Measurements from ENCODE around the gene TAOK1.

- TF ChIP-seq ZNF776 (tag by site-specific recombination; IDR thresholded peaks at IDR 0.05; ENCODE audit: borderline replicate concordance): no peak
- TF ChIP-seq ZNF24 (tag by site-specific recombination; IDR thresholded peaks at IDR 0.05): no peak
- no peak for TF ChIP-seq ZNF391 (tag by site-specific recombination; IDR thresholded peaks at IDR 0.05; ENCODE audit: borderline replicate concordance, low read depth)
- TF ChIP-seq, protein P1, sequence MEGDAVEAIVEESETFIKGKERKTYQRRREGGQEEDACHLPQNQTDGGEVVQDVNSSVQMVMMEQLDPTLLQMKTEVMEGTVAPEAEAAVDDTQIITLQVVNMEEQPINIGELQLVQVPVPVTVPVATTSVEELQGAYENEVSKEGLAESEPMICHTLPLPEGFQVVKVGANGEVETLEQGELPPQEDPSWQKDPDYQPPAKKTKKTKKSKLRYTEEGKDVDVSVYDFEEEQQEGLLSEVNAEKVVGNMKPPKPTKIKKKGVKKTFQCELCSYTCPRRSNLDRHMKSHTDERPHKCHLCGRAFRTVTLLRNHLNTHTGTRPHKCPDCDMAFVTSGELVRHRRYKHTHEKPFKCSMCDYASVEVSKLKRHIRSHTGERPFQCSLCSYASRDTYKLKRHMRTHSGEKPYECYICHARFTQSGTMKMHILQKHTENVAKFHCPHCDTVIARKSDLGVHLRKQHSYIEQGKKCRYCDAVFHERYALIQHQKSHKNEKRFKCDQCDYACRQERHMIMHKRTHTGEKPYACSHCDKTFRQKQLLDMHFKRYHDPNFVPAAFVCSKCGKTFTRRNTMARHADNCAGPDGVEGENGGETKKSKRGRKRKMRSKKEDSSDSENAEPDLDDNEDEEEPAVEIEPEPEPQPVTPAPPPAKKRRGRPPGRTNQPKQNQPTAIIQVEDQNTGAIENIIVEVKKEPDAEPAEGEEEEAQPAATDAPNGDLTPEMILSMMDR (tag by site-specific recombination; IDR thresholded peaks at IDR 0.05): no peak
- no peak for TF ChIP-seq HOXC10 (CRISPR knock-in tag; IDR thresholded peaks at IDR 0.05)
- TF ChIP-seq ZNF133 (tag by site-specific recombination; IDR thresholded peaks at IDR 0.05): no peak
- no peak for TF ChIP-seq ZBTB20 (tag by site-specific recombination; IDR thresholded peaks at IDR 0.05)
- TF ChIP-seq BCL11A (tag by site-specific recombination; IDR thresholded peaks at IDR 0.05; ENCODE audit: low read depth): no peak
- no peak for TF ChIP-seq SP2 (tag by site-specific recombination; IDR thresholded peaks at IDR 0.05)
- no peak for TF ChIP-seq ZSCAN16 (tag by site-specific recombination; IDR thresholded peaks at IDR 0.05)
- TF ChIP-seq ZNF623 (tag by site-specific recombination; IDR thresholded peaks at IDR 0.05): no peak
Observed at GRCh38 chr17:29401258-29401657, 11.1 kb downstream of the TAOK1 start.

Measured in HEK293 (cell line).